SK-N-SH treated with all-trans-retinoic acid at 6 μM for 48 hours (cell line): ENCODE results near the gene HMX1.

ENCODE experiments used
- PPARA ChIP-seq: fragments of 250-450 bp; sonication (Bioruptor Pico); IDR thresholded peaks from 2 replicates; pipeline ENCODE4 v1.5.0; 2020; ENCODE audit warnings: mild to moderate bottlenecking, borderline replicate concordance
- ZFP30 ChIP-seq: fragments of 450-650 bp; formaldehyde crosslinking; IDR thresholded peaks from 2 replicates; pipeline ENCODE4 v1.5.0; 2022; ENCODE audit warnings: mild to moderate bottlenecking, moderate library complexity

- no peak for TF ChIP-seq PPARA (CRISPR knock-in tag)
- TF ChIP-seq ZFP30 (CRISPR knock-in tag), result no peak
Measured at GRCh38 chr4:8855818-8856245, 15.8 kb downstream of the HMX1 start.
